ENCODE results near the gene CECR2. TPM values are rescaled to one million over a fixed set of nuclear protein-coding genes. Genes with fewer than 3 reads are reported as not detected.

CECR2 gene
- total RNA-seq, 6 experiments from 2014 or later: not detected

DNA sequence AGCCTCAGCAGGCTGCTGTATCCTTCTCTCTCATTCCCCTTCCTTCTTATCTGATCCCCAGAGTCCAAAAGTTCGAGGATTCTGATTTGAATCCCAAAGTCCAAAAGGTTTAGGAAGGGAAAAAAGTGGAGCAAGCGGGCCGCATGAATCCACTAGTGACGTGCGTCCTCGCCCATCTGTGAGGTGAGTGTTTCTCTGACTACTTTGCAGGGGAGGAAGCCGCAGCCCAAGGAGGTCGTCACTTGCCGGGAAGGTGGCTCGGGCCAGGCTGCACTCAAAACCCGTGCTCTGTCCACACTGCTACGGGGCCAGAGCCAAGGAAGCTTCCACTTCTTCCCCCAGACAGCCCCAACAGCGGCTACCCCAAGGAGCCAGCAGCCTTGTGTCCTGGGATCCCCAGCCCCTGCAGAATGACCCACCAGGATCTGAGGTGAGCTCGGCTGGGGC is 210.3 kb downstream of the CECR2 start:
- H3K9me3 Mint-ChIP-seq: no peaks in the 10 kb centered on the region
- no peak overlapping the region for H3K4me3 Mint-ChIP-seq
- H3K27ac Mint-ChIP-seq: no peak overlapping the region
- H3K27me3 Mint-ChIP-seq (ENCODE audit: insufficient read depth): no peaks in the 10 kb centered on the region; the same call in 1 of the 2 replicates
- H3K36me3 Mint-ChIP-seq (ENCODE audit: low read depth): no peaks in the 10 kb centered on the region
- peaks cover 28% of the 10 kb centered on the region for H3K4me1 Mint-ChIP-seq (ENCODE audit: low read depth)
- no peak for DNase-seq
- TF ChIP-seq, protein P1, sequence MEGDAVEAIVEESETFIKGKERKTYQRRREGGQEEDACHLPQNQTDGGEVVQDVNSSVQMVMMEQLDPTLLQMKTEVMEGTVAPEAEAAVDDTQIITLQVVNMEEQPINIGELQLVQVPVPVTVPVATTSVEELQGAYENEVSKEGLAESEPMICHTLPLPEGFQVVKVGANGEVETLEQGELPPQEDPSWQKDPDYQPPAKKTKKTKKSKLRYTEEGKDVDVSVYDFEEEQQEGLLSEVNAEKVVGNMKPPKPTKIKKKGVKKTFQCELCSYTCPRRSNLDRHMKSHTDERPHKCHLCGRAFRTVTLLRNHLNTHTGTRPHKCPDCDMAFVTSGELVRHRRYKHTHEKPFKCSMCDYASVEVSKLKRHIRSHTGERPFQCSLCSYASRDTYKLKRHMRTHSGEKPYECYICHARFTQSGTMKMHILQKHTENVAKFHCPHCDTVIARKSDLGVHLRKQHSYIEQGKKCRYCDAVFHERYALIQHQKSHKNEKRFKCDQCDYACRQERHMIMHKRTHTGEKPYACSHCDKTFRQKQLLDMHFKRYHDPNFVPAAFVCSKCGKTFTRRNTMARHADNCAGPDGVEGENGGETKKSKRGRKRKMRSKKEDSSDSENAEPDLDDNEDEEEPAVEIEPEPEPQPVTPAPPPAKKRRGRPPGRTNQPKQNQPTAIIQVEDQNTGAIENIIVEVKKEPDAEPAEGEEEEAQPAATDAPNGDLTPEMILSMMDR (IDR thresholded peaks at IDR 0.05): no peak

GRCh38 chr22:17580441-17581031 is 211.3 kb downstream of the CECR2 start:
- Mint-ChIP-seq H3K27ac (no peak overlapping the region), H3K36me3 (ENCODE audit: low read depth) (no peaks in the 10 kb centered on the region), H3K9me3 (no peaks in the 10 kb centered on the region), H3K4me3 (no peak overlapping the region), H3K27me3 (ENCODE audit: insufficient read depth) (no peaks in the 10 kb centered on the region; the same call in 1 of the 2 replicates), H3K4me1 (ENCODE audit: low read depth) (peaks cover 23% of the 10 kb centered on the region)
- no peak for DNase-seq
- TF ChIP-seq, protein P1 (IDR thresholded peaks at IDR 0.05): 0 out of 2 replicates have a peak, but pooled peaks have one; percentile 13

- no peaks in the 10 kb centered on the region; the same call in 1 of the 2 replicates for H3K27me3 Mint-ChIP-seq (ENCODE audit: insufficient read depth)
These were observed 211.8 kb downstream of the CECR2 start for GRCh38 chr22:17581056-17581455.

GRCh38 chr22:17581631-17582030 is 212.4 kb downstream of the CECR2 start:
- DNase-seq: no peak
- TF ChIP-seq, protein P1 (IDR thresholded peaks at IDR 0.05): no peak
- H3K9me3 Mint-ChIP-seq: no peaks in the 10 kb centered on the region
- H3K36me3 Mint-ChIP-seq (ENCODE audit: low read depth): no peaks in the 10 kb centered on the region
- H3K4me1 Mint-ChIP-seq (ENCODE audit: low read depth): peaks cover 12% of the 10 kb centered on the region
- H3K27ac Mint-ChIP-seq: no peak overlapping the region
- no peaks in the 10 kb centered on the region; the same call in 1 of the 2 replicates for H3K27me3 Mint-ChIP-seq (ENCODE audit: insufficient read depth)
- no peak overlapping the region for H3K4me3 Mint-ChIP-seq

More at GRCh38 chr22:17581056-17581455, 211.8 kb downstream of the CECR2 start:
- Mint-ChIP-seq H3K4me3 (no peak overlapping the region), H3K36me3 (ENCODE audit: low read depth) (no peaks in the 10 kb centered on the region), H3K27ac (no peak overlapping the region), H3K9me3 (no peaks in the 10 kb centered on the region), H3K4me1 (ENCODE audit: low read depth) (peaks cover 17% of the 10 kb centered on the region)
- no peak for DNase-seq
- TF ChIP-seq, protein P1 (IDR thresholded peaks at IDR 0.05): no peak

GRCh38 chr22:17583151-17583550 is 213.9 kb downstream of the CECR2 start:
- Mint-ChIP-seq H3K27me3 (ENCODE audit: insufficient read depth) (no peaks in the 10 kb centered on the region), H3K27ac (no peak overlapping the region)
- DNase-seq: no peak

More at GRCh38 chr22:17583151-17583550, 213.9 kb downstream of the CECR2 start:
- Mint-ChIP-seq H3K9me3 (no peaks in the 10 kb centered on the region), H3K4me1 (ENCODE audit: low read depth) (peaks cover 4% of the 10 kb centered on the region), H3K36me3 (ENCODE audit: low read depth) (no peaks in the 10 kb centered on the region), H3K4me3 (no peak overlapping the region)
- TF ChIP-seq, protein P1 (IDR thresholded peaks at IDR 0.05): no peak
